Stimulated activated CD4-positive, alpha-beta T cell treated with anti-CD3 and anti-CD28 coated beads, TNF-alpha, amount 100 ng/mL, for 1 hour (primary cell): ENCODE data around the gene CHST13.

Experiments used
- DNase-seq, 3 donors: peaks; one replicate each; pipeline ENCODE4 v3.0.0-alpha.2; 2020; ENCODE audit warnings: low read depth in 3 of 3, low spot score in 1 of 3

Gene CHST13

DNA sequence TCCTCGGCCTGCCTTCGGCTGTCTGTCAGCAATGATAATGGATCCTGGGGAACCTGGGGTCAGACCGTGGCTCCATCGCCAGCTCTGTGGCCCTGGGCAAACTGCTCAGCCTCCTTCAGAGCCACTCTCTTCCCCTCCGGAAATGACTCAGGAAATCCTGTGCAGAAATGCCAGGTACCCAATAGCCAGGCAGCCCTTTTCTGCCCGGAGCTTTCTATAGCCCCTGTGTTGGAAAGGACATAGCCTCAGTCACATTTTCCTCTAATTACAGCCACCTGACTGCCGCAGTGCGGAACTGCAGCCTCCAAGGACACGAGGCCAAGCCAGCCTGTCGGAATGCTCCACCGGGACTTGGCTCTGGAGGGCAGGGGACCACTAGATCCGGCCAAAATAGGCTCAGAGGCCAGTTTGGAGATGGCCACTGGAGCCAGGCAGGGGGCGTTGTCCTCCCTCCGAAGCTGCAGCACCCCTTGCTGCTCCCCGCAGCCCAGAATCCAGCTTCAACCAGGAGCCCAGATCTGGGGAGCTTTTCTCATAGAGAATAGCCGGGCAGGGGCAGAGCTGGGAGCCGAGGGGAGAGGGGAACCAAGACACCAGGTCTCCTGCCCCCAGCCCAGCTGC lies 36.7 kb upstream of the CHST13 start:
- no peak for DNase-seq

DNA sequence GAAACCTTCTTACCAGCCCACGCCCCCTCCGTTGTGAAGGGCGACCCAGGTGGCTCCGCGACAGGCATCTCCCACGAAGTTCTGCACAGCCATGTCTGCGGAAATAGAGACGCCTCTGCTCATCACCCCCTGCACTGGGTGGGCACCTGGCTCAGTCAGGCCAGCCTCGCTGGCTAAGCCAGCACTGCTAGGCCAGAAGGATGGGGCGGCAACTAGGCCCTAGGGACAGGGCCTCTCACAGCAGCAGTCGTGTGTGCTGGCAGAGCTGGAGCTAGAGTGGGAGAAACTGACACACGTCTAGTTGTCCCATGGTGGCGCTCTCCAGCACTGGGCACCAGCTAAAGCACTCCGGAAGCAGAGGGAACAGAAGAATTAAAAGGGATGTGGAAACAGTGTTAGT lies 35.8 kb upstream of the CHST13 start:
- no peak for DNase-seq

DNA sequence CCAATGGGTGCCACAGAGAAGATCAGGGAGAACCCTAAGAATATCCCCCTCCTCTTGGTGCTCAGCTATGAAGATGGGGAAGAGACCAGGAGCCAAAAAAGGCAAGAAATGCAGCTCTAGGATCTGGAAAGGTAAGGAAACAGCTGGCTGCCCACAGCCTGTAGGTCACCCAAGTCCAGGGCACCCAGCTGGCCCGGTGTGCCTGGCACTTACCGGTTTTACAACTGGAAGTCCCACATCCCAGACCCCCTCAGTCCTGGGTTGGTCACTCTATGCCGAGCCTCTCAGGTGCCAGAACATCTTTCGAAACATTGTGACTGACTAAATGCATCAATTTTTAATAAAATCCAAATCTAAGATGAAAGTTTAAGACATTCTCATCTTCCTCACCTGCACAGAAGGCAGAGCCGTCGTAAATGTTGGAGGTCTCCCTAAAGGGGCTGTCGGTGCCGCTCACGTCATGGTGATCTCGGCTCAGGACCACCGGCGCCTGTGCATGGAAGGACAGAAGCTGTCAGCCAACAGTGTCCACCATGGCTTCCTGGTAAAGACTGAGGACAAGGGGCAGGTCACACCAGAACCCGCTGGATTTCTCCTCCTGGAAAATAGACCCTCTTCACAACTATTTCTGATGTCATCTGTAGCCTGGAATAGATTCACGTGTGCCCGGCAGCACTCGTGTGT lies 34.9 kb upstream of the CHST13 start:
- no peak for DNase-seq

DNA sequence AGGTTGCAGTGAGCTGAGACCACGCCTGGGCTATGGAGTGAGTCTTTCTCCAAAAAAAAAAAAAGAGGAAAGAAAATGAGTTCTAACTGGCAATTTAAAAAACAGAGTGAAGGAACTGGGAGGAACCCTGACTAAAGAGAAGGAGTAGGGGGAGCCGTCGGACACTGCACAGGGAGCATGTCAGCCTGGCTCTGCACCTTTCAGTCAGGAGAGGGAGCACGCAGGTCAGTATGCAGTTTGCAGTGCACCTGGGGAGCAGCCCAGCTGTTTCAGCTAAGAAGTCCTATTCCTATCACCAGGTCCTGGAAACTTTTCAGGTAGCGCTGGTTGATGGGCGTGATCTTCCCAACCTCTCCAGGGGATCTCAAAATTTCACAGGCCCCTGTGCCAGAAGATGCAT lies 33.3 kb upstream of the CHST13 start:
- DNase-seq: no peak

DNA sequence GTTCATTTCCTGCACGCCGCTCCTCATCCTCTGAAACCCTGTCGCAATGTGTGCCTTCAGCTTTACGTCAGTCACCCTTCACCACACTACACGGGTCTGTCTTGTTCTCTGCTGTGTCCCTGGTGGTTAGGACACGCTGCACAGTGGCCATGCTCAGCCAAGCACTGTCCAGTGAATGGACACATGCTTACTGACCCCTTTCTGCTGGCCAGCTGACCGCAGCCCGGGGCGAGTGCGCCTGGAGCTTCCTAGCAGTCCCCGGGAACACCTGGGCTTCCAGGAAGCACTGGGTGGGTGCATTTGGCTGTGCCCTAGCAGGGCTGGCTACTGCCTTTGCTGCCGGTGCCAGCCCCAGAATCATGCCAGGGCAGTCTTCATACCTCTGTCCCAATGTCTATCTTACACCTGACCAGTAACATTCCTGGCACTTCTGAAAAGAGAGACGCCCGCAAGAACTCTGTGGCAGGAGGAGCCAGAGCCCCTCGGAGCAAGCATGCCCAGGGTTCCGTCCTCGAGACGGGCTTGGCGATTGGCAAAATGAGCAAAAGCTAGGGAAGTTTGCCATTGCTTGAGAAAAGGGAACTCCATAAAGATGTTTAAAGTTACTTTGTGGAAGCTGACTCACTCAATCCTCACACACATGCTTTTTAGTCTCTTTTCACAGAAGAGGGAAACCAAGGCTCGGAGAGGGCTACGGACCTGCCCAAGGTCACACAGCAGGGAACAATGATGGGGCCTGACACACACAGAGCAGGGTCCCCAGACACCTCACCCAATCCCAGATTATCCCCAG lies 32.5 kb upstream of the CHST13 start:
- no peak for DNase-seq

DNA sequence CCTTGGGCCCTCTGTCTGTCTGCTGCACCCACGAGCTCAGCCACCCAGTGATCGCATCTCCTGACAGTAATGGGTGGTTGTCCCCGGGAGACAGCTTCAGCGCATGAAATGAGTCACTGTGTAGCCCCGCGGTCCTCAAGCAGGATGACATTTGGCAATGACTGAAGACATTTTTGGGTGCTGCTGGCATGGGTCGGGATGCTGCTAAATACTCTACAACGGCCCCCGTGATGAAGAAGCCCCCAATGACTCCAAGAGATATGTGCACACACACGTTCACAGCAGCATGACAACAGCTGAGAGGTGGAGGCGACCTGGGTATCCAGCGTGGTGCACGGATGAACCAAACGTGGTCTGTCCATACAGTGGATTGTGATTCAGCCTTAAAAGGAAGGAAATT lies 30.9 kb upstream of the CHST13 start:
- no peak for DNase-seq

DNA sequence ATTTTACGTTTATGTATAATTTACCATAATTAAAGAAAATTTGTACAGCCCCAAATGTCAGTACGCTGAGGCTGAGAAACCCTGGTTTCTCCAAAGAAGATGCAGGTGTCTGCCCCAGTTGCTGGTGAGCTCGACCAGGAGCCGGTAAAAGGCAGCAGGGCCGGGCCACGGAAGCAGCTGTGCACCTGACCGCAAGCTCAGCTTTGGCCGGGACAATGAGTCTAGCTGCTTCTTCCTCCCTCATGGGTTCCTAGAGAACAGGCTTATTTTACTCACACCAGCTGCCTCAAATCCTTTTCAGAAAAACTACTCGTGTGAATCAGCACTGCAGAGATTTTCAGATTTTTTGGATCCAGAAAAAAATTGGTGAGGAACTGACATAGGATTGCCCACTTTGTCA lies 30.2 kb upstream of the CHST13 start:
- DNase-seq: no peak

DNA sequence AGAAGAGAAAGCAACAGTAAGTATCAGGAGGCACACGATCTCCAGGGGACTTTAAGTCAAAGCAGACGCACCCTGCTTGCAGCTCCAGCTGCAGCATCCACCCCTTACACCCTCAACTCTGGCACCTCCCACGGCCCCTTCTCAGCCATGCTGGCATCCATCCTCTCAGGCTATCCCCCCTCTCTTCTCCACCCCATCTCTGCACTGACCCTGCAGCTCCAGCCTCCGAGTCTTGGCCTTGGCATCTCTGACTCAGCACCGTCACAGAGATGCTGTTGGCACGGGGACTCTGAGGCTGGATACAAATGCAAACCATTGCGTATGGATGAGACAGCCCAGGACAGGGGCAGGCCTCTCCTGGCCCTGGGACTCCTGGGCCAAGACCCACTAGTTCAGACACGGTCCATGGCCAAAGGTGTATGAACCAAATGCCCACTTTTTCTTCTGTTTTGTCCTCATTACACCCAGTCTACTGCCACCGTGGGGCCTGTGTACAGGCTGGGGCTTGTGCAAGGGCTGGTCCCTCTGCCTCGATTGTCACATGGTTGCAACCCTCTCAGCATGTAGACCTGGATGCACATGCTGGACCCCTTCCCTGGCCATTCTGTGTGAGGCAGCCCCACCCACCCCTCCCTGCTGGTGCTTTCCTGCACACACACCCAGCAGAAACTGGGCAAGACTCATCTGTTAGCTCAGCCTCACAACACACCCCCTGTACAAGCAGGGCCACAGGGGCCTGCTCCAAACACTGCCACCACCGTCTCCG lies 29.6 kb upstream of the CHST13 start:
- DNase-seq: no peak

DNA sequence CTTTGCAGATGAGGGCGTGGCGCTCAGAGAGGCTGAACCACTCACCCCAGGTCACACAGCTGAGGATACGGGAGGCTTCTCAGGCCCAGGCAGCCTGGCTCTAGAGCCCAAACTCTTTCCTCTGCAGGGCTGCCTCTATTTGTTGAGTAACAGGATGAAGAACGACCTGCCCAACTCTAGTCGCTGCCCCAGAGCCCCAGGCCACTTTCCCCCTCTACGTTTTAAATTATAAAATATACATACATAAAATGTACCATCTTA lies 29.1 kb upstream of the CHST13 start:
- no peak for DNase-seq

DNA sequence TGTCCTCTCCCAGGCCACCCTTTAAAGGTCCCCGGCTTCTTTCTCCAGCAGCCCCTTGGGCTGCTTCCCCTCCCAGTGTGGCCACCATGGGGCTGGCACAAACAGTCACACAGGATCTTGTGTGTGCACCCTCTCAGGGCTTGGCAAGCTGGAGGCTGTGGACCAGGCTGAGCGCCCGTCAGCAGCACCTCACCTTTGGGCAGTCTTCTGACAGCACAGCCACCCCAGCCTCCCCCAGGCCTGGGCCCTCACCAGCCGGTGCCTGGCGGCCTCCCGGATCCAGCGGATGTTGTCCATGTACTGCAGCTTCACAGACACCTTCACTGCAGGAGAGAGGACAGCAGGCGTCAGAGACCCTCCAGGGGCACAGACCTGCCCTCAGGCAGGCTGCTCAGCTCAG lies 28.2 kb upstream of the CHST13 start:
- DNase-seq: no peak

DNA sequence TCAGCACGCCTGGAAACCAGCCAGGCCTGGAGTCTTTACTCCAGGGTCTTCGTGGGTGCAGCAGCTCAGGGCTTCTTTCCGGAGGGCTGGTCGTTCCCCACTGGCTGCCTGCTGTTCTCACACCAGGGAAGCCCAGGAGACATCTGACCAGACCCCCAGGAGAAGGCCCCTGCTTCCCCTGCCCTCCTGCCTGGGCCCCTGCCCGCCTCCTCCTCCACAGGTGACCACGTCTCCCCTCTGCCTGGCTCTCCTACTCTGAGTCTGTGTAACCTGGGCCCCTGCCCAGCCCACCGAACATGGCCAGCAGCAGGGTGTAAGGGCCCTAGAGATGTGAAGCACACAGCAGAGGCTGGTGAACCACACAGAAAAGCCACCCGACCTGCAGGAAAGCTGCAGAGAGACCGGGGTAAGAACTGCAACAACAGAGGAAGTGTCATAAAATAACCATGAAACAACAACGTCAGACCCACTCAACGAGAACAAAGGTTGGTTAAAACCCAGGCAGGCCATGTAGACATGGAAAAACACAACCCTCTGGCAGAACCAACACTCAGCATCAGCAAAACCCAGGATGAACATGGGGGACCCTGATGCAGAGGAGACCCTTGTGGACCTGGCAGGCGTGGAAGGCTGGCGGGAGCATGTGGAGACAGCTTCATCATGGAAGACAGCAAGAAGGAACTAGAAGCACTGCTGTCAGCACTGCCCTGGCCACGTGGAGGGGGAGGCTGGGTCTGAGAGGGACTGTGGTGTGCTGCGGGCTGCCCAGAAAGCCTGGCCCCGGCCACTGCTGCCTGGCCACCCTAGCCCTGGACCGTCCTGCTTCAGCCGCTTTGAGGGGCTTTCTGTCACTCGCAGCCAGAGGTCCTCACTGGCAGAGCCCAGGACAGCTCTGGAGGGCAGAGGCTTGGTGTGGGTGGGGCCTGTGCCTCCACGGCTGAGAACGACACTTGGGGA lies 26.8 kb upstream of the CHST13 start:
- no peak for DNase-seq

DNA sequence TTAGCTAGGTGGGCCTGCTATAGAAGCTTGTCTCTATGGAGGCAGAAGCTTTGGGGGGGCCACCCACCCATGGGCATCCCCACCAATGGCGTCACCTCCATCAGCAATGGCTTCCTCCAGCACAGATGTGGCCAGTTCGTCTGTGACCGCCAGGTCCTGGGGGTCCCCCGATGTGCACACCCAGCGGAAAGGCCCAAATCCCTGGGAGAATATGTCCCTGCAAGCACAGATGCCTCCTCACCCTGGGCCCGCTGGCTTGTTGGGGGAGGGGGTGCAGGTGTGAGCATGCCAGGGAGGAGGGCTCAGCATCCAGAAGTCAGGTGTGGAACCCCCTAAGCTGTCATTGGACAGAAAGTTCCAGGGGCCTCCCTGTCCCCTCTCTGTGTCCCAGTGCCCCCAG lies 26.0 kb upstream of the CHST13 start:
- no peak for DNase-seq

DNA sequence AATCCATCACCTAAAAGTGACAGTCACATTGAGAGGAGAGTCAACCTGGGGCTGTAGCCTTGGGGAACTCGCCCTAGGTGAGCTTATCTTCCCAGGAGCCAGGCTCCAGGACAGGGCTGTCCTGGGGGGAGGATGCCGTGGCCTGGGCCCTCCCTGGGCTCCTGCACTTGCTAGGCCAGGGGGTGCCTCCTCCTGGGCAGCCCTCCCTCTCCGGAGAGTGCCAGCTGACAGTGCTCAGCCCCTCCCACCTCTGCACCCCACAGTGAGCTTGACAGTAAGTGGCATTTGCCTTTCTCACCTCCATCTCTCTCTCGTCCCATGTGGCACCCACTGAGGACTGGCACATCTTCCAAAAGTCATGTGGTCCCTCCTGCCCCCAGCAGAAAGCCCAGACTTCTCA lies 25.5 kb upstream of the CHST13 start:
- no peak for DNase-seq

DNA sequence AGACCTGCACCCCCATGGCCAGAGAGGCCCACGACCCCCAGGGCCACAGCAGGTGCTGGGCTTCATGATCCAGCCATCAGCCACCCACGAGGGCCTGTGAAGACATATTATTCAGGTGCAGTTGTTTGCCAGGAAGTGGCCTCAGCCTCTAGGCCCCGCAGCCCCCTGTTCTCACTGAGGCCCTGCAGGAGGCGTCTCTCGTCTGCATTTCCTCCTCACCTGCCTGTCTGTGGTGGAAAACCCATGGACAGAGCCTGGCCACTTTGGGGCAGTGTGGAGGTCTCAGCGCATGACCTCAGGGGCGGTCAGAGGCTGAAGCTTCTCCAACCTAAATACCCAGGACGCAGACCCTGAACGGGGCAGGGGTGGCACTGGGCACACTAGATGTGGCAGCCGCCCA lies 25.0 kb upstream of the CHST13 start:
- no peak for DNase-seq

DNA sequence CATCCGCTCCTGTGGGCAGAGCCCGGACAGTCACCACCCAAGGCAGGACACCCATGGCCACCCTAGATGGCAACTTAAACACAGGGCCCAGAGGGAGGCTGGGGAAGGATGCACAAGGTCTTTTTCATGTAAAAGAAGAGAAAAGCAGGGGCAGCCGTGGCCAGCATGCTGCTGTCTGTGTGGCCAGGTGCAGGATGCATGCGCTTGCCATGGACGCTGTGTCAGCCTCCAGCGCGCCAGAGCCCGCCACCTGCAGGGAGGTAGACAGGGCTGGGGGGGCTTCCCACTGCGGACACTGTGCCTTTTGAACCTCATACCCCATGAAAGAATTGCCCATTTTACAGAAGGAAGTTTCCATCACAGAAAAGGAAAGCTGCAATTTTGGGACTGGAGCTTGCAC lies 24.6 kb upstream of the CHST13 start:
- DNase-seq: no peak

DNA sequence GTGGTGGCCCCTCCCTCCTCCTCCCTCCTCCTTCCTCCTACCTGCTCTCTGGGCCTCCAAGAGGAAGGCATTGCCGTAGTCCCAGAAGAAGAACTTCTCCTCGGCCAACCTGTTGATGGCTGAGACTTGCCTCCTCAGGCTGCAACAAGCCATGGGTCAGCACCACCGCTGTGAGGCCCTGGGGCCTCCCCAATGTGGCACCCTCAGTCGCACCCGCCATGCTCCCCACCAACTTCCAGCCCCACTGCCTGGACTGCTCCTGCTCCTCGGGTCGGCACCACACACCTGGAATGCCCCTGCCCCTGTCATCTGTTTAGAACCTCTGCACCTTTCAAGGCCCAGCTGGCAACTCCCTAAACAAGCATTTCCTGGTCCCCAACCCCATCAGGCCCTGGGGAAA lies 23.9 kb upstream of the CHST13 start:
- no peak for DNase-seq

DNA sequence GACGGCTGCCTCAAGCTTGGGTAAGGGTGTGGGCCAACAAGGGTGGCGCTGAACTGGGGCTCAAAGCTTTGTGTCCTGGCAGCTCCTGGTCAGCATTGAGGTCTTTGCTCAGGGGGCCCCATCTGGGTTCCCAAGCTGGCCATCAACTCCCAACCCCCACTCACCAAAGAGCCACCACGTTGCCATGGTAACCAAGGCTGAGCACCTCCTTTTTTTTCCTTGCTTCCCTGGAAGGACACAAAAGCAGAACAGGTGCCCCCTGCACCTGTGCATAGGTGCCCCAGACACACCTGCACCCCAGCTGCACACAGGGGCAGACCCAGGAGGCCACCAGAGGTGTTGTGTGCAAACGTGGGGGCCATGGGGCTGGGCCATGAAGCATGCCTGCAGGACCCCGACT lies 22.9 kb upstream of the CHST13 start:
- no peak for DNase-seq

DNA sequence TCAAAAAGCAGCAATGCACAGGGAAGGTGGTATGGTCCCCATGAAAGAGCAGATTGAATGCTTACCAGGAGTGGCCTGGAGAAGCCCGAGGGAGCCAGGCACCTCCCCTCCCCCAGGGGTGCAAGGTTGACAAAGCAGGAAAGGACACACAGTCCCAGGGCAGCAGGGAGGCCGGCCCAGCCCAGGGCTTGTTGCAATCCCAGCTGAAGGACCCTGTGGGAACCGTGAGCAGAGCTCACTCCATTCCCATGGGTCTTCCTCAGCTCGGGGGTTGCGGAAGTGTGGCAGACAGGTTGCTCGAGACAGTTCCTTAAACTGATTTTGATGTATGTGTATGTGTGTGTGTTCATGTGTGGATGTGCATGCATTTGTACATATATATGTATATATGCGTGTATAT lies 22.2 kb upstream of the CHST13 start:
- no peak for DNase-seq

DNA sequence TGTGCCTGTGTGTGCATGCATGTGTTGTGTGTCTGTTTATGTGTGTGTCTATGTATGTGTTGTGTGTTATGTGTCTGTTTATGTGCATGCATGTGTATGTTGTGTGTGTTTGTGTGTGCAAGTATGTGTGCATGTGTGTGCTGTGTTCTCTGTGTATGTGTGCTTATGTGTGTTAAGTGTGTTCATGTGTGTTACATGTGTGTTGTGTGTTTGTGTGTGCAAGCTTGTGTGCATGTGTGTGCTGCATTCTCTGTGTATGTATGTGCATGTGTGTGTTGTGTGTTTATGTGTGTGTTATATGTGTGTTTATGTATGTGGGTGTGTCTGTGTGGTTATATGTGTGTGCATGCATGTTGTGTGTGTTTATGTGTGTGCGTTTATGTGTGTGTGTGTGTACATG lies 21.3 kb upstream of the CHST13 start:
- DNase-seq: no peak

DNA sequence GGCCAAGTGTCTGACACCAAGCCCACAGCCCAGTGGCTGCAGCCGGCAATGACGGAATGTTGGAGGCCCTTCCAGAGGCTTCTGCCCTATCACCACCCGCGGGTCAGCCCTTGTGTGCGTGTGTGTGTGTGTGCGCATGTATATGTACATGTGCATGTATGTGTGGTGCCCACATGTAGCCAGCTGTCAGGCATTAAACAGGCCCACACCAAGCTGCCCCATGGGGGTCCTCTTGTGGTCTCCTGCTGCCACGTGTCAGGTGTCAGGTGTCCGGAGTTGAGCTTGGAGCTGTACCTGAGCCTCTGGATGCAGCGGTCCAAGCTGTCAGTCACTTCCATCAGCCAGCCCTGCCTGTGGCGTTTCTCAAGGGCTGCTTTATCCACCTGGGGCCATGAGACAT lies 20.3 kb upstream of the CHST13 start:
- DNase-seq: no peak

DNA sequence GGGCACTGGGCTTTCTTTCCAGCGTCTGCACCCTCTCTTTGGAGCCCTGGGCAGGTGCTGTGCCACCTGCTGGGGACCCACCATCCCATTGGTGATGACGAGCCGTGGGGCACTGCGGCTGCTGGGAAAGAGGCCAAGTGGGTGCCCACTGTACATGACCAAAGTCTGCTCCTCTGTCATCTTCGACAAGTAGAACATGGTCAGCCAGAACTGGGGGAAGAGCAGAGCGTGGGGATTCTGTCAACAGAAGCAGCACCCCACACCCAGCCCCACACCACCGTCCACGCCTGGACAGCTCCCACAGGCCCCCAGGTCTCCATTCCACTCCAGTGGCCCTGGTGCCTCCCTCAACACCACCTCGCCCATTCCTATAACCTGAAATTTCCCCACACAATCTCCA lies 16.1 kb upstream of the CHST13 start:
- DNase-seq: no peak
